GM23338 (cell line): ENCODE results near the gene LCN6. TPM values are rescaled to one million over a fixed set of nuclear protein-coding genes. Genes with fewer than 3 reads are reported as not detected.

ENCODE experiments used
- ATAC-seq: fragments of 200-7000 bp; cut with Tn5 transposase; 3 replicates; pipeline ENCODE4 v1.9.1; 2020
- DNase-seq: peaks from one replicate; pipeline ENCODE4 v3.0.0-alpha.2; 2015; ENCODE audit warnings: low spot score
- H2AFZ ChIP-seq: fragments of 200-600 bp; sonication (generic); 2 replicates; pipeline ENCODE4 v1.8.0; 2016; ENCODE audit warnings: antibody characterized with exemption, mild to moderate bottlenecking, moderate library complexity
- H3F3A ChIP-seq: fragments of 200-600 bp; sonication (generic); replicated peaks from 2 replicates; pipeline ENCODE4 v1.8.0; 2017; ENCODE audit warnings: antibody characterized with exemption, mixed run types, low read depth
- H3K27ac ChIP-seq: fragments of 200-600 bp; sonication (generic); 2 replicates; pipeline ENCODE4 v1.6.1; 2016; ENCODE audit warnings: low read depth
- H3K27me3 ChIP-seq: fragments of 200-600 bp; sonication (generic); 2 replicates; pipeline ENCODE4 v1.8.0; 2016; ENCODE audit warnings: mild to moderate bottlenecking, mixed run types, moderate library complexity; ENCODE audit not compliant: insufficient read depth
- H3K36me3 ChIP-seq: fragments of 200-600 bp; sonication (generic); 2 replicates; pipeline ENCODE4 v1.8.0; 2016; ENCODE audit warnings: mild to moderate bottlenecking; ENCODE audit not compliant: insufficient read depth
- H3K4me1 ChIP-seq: fragments of 200-600 bp; sonication (generic); 2 replicates; pipeline ENCODE4 v1.8.0; 2016; ENCODE audit warnings: mild to moderate bottlenecking, moderate library complexity; ENCODE audit not compliant: insufficient read depth
- H3K4me2 ChIP-seq: fragments of 200-600 bp; sonication (generic); 2 replicates; pipeline ENCODE4 v1.7.1; 2017; ENCODE audit warnings: mixed run types
- H3K4me3 ChIP-seq: fragments of 200-600 bp; sonication (generic); 2 replicates; pipeline ENCODE4 v1.6.1; 2016; ENCODE audit warnings: mixed run types
- H3K79me2 ChIP-seq: fragments of 200-600 bp; sonication (generic); replicated peaks from 2 replicates; pipeline ENCODE4 v1.8.0; 2017; ENCODE audit warnings: mild to moderate bottlenecking; ENCODE audit not compliant: insufficient read depth
- H3K9me2 ChIP-seq: fragments of 200-600 bp; sonication (generic); 2 replicates; pipeline ENCODE4 v1.8.0; 2017; ENCODE audit not compliant: insufficient read depth
- H4K20me1 ChIP-seq: fragments of 200-600 bp; sonication (generic); replicated peaks from 2 replicates; pipeline ENCODE4 v1.8.0; 2017; ENCODE audit warnings: mild to moderate bottlenecking; ENCODE audit not compliant: insufficient read depth
- H3K27ac Mint-ChIP-seq: 2 replicates; pipeline ENCODE4 v1.8.0; 2020; ENCODE audit warnings: inconsistent platforms, mild to moderate bottlenecking, moderate library complexity, mixed read lengths
- H3K27me3 Mint-ChIP-seq: 3 replicates; pipeline ENCODE4 v1.8.0; 2022; ENCODE audit warnings: low read depth, mild to moderate bottlenecking, moderate library complexity, mixed read lengths, inconsistent platforms; ENCODE audit not compliant: insufficient read depth, poor library complexity
- H3K36me3 Mint-ChIP-seq: 3 replicates; pipeline ENCODE4 v1.8.0; 2021; ENCODE audit warnings: low read depth, mild to moderate bottlenecking, inconsistent platforms, moderate library complexity, mixed read lengths
- H3K4me1 Mint-ChIP-seq: 3 replicates; pipeline ENCODE4 v1.8.0; 2020; ENCODE audit warnings: mild to moderate bottlenecking, inconsistent platforms, mixed read lengths
- H3K4me3 Mint-ChIP-seq: 3 replicates; pipeline ENCODE4 v1.8.0; 2021; ENCODE audit warnings: moderate library complexity, mild to moderate bottlenecking, inconsistent platforms, mixed read lengths
- H3K9me3 Mint-ChIP-seq: 3 replicates; pipeline ENCODE4 v1.8.0; 2020; ENCODE audit warnings: moderate library complexity, mild to moderate bottlenecking, inconsistent platforms, mixed read lengths
- CREB1 ChIP-seq: fragments of 250-450 bp; sonication (Bioruptor Pico); IDR thresholded peaks from 2 replicates; pipeline ENCODE4 v1.5.0; 2020; ENCODE audit warnings: low read depth, mild to moderate bottlenecking, moderate library complexity
- CTCF ChIP-seq, 2 experiments: fragments of 200-600 bp in 1 of 2; sonication (generic) in 1 of 2; conservative IDR thresholded peaks; 2 replicates each; pipeline versions ENCODE4 v1.5.1 to v1.6.1; 2016 to 2017; ENCODE audit warnings: antibody characterized with exemption in 2 of 2, low read depth in 2 of 2, mild to moderate bottlenecking in 2 of 2, moderate library complexity in 1 of 2
- ETS1 ChIP-seq: IDR thresholded peaks from 2 replicates; pipeline ENCODE4 v1.6.1; 2016; ENCODE audit warnings: antibody characterized with exemption
- EZH2 ChIP-seq: fragments of 200-600 bp; sonication (generic); IDR thresholded peaks from one replicate; pipeline ENCODE4 v1.8.0; 2017; ENCODE audit warnings: antibody characterized with exemption, mild to moderate bottlenecking, low read depth; ENCODE audit not compliant: unreplicated experiment
- EZH2phosphoT487 ChIP-seq: fragments of 200-600 bp; sonication (generic); IDR thresholded peaks from one replicate; pipeline ENCODE4 v1.8.1; 2018; ENCODE audit warnings: antibody characterized with exemption; ENCODE audit not compliant: unreplicated experiment
- JUNB ChIP-seq: IDR thresholded peaks from one replicate; pipeline ENCODE4 v1.6.1; 2016; ENCODE audit warnings: antibody characterized with exemption; ENCODE audit not compliant: unreplicated experiment
- NANOG ChIP-seq: IDR thresholded peaks from 2 replicates; pipeline ENCODE4 v1.6.1; 2016; ENCODE audit warnings: antibody characterized with exemption, borderline replicate concordance
- POLR2AphosphoS5 ChIP-seq: IDR thresholded peaks from 2 replicates; pipeline ENCODE4 v1.6.1; 2016; ENCODE audit warnings: antibody characterized with exemption, low read depth
- REST ChIP-seq: IDR thresholded peaks from one replicate; pipeline ENCODE4 v1.6.1; 2018; ENCODE audit warnings: antibody characterized with exemption; ENCODE audit not compliant: unreplicated experiment
- STAT1 ChIP-seq: IDR thresholded peaks from one replicate; pipeline ENCODE4 v1.6.1; 2016; ENCODE audit warnings: antibody characterized with exemption; ENCODE audit not compliant: unreplicated experiment
- ZNF114 ChIP-seq: fragments of 250-450 bp; sonication (Bioruptor Pico); IDR thresholded peaks from 2 replicates; pipeline ENCODE4 v1.5.0; 2020; ENCODE audit warnings: mild to moderate bottlenecking, moderate library complexity
- ZNF331 ChIP-seq: fragments of 250-450 bp; sonication (Bioruptor Pico); IDR thresholded peaks from 2 replicates; pipeline ENCODE4 v1.5.0; 2020; ENCODE audit warnings: low read depth, mild to moderate bottlenecking, moderate library complexity
- polyA plus RNA-seq: library from polyadenylated mRNA; unstranded; fragments of >200 nt; fragmentation: Nextera tagmentation; extraction: Ambion mirVana; gene quantifications from 2 replicates; pipeline ENCODE4 v1.2.1, GENCODE V29; 2016
- total RNA-seq: library from RNA; depleted of rRNA; stranded (reverse); fragments of >200 nt; shearing (Covaris generic); gene quantifications from 2 replicates; pipeline ENCODE4 v1.2.3, GENCODE V29; 2014
- TF ChIP-seq, protein P1 (sequence below): fragments of 250-450 bp; sonication (Bioruptor Pico); IDR thresholded peaks from 2 replicates; pipeline ENCODE4 v1.5.0; 2020; ENCODE audit warnings: mild to moderate bottlenecking, moderate library complexity

LCN6 gene
- total and polyA plus RNA-seq, 2 experiments from 2014 or later = not detected

GRCh38 chr9:136701668-136702053 lies 46.7 kb downstream of the LCN6 start:
- no peak overlapping the region for H3K27ac Mint-ChIP-seq
- H3K36me3 Mint-ChIP-seq = no peaks in the 10 kb centered on the region
- Histone ChIP-seq H3K36me3 (no peaks in the 10 kb centered on the region), H3K9me2 (no peaks in the 10 kb centered on the region), H4K20me1 (no peaks in the 10 kb centered on the region), H2AFZ (peak overlapping the region; percentile 84; the same call in 1 of the 2 replicates), H3K4me1 (no peaks in the 10 kb centered on the region; the same call in 1 of the 2 replicates), H3K4me3 (no peak overlapping the region), H3K27ac (no peak overlapping the region), H3K27me3 (no peaks in the 10 kb centered on the region), H3F3A (no peaks in the 10 kb centered on the region), H3K4me2 (no peak overlapping the region), H3K79me2 (no peaks in the 10 kb centered on the region)
- peaks cover 20% of the 10 kb centered on the region for H3K27me3 Mint-ChIP-seq
- TF ChIP-seq CTCF (conservative IDR thresholded peaks at IDR 0.05; ENCODE audit: low read depth in 2 of 2) (no peak), JUNB (no peak), CREB1 (CRISPR knock-in tag) (no peak), ZNF114 (CRISPR knock-in tag) (no peak), NANOG (no peak), POLR2AphosphoS5 (no peak), EZH2 (no peak), REST (no peak), ETS1 (no peak), ZNF331 (CRISPR knock-in tag) (no peak), EZH2phosphoT487 (no peak), STAT1 (no peak)
- TF ChIP-seq, protein P1, sequence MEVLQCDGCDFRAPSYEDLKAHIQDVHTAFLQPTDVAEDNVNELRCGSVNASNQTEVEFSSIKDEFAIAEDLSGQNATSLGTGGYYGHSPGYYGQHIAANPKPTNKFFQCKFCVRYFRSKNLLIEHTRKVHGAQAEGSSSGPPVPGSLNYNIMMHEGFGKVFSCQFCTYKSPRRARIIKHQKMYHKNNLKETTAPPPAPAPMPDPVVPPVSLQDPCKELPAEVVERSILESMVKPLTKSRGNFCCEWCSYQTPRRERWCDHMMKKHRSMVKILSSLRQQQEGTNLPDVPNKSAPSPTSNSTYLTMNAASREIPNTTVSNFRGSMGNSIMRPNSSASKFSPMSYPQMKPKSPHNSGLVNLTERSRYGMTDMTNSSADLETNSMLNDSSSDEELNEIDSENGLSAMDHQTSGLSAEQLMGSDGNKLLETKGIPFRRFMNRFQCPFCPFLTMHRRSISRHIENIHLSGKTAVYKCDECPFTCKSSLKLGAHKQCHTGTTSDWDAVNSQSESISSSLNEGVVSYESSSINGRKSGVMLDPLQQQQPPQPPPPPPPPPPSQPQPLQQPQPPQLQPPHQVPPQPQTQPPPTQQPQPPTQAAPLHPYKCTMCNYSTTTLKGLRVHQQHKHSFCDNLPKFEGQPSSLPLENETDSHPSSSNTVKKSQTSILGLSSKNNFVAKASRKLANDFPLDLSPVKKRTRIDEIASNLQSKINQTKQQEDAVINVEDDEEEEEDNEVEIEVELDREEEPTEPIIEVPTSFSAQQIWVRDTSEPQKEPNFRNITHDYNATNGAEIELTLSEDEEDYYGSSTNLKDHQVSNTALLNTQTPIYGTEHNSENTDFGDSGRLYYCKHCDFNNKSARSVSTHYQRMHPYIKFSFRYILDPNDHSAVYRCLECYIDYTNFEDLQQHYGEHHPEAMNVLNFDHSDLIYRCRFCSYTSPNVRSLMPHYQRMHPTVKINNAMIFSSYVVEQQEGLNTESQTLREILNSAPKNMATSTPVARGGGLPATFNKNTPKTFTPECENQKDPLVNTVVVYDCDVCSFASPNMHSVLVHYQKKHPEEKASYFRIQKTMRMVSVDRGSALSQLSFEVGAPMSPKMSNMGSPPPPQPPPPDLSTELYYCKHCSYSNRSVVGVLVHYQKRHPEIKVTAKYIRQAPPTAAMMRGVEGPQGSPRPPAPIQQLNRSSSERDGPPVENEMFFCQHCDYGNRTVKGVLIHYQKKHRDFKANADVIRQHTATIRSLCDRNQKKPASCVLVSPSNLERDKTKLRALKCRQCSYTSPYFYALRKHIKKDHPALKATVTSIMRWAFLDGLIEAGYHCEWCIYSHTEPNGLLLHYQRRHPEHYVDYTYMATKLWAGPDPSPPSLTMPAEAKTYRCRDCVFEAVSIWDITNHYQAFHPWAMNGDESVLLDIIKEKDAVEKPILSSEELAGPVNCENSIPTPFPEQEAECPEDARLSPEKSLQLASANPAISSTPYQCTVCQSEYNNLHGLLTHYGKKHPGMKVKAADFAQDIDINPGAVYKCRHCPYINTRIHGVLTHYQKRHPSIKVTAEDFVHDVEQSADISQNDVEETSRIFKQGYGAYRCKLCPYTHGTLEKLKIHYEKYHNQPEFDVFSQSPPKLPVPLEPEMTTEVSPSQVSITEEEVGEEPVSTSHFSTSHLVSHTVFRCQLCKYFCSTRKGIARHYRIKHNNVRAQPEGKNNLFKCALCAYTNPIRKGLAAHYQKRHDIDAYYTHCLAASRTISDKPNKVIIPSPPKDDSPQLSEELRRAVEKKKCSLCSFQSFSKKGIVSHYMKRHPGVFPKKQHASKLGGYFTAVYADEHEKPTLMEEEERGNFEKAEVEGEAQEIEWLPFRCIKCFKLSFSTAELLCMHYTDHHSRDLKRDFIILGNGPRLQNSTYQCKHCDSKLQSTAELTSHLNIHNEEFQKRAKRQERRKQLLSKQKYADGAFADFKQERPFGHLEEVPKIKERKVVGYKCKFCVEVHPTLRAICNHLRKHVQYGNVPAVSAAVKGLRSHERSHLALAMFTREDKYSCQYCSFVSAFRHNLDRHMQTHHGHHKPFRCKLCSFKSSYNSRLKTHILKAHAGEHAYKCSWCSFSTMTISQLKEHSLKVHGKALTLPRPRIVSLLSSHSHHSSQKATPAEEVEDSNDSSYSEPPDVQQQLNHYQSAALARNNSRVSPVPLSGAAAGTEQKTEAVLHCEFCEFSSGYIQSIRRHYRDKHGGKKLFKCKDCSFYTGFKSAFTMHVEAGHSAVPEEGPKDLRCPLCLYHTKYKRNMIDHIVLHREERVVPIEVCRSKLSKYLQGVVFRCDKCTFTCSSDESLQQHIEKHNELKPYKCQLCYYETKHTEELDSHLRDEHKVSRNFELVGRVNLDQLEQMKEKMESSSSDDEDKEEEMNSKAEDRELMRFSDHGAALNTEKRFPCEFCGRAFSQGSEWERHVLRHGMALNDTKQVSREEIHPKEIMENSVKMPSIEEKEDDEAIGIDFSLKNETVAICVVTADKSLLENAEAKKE = no peak
- DNase-seq (no peak), ATAC-seq (peak; percentile 73)
- no peak overlapping the region for H3K4me3 Mint-ChIP-seq
- no peaks in the 10 kb centered on the region for H3K9me3 Mint-ChIP-seq
- H3K4me1 Mint-ChIP-seq = peaks cover 14% of the 10 kb centered on the region
